IMR-90 (cell line): ENCODE results near the gene GRIK1. TPM values are rescaled to one million over a fixed set of nuclear protein-coding genes. Genes with fewer than 3 reads are reported as not detected.

Source experiments
- ATAC-seq: fragments of 200-7000 bp; cut with Tn5 transposase; 2 replicates; pipeline ENCODE4 v1.9.1; 2020; ENCODE audit warnings: low read depth, mild to moderate bottlenecking, moderate library complexity
- BruUV-seq: library from RNA; stranded (reverse); fragments of 400-500 nt; replicated peaks from 2 replicates; lab custom pipeline; 2021; lab: Mats Ljungman, UMichigan
- CTCF ChIA-PET: fragments of 300-600 bp; formaldehyde crosslinking; extraction: SDS; loops from one replicate; lab custom pipeline; 2021; ENCODE audit warnings: antibody characterized with exemption; lab: Yijun Ruan, JAX
- POLR2A ChIA-PET: fragments of 300-600 bp; sonication (Branson Sonifier 250); formaldehyde crosslinking; loops from one replicate; lab custom pipeline; 2022; ENCODE audit warnings: antibody characterized with exemption; ENCODE audit not compliant: unreplicated experiment; lab: Charles Lee
- DNase-seq: peaks from one replicate; pipeline ENCODE4 v3.0.0; 2013
- H2AFZ ChIP-seq: replicated peaks from 2 replicates; pipeline ENCODE3; 2013; ENCODE audit warnings: low read length, mild to moderate bottlenecking; ENCODE audit not compliant: poor library complexity
- H2AK5ac ChIP-seq: 2 replicates; pipeline ENCODE4 v1.6.1; 2013; ENCODE audit warnings: low read depth, low read length, inconsistent platforms
- H2AK9ac ChIP-seq: replicated peaks from 2 replicates; pipeline ENCODE3; 2013; ENCODE audit warnings: mild to moderate bottlenecking, low read depth, low read length, moderate library complexity; ENCODE audit not compliant: poor library complexity
- H2BK120ac ChIP-seq: 2 replicates; pipeline ENCODE4 v1.6.1; 2013; ENCODE audit warnings: low read depth, low read length, inconsistent platforms
- H2BK15ac ChIP-seq: 3 replicates; pipeline ENCODE4 v1.6.1; 2013; ENCODE audit warnings: low read depth, low read length, inconsistent platforms
- H2BK20ac ChIP-seq: 2 replicates; pipeline ENCODE4 v1.6.1; 2013; ENCODE audit warnings: low read depth, mild to moderate bottlenecking, inconsistent platforms, low read length, moderate library complexity
- H2BK5ac ChIP-seq: 2 replicates; pipeline ENCODE4 v1.6.1; 2013; ENCODE audit warnings: mild to moderate bottlenecking, low read depth, low read length, inconsistent platforms; ENCODE audit not compliant: poor library complexity, severe bottlenecking
- H3K14ac ChIP-seq: replicated peaks from 2 replicates; pipeline ENCODE4 v1.6.1; 2013; ENCODE audit warnings: low read depth, low read length, inconsistent platforms
- H3K18ac ChIP-seq: 2 replicates; pipeline ENCODE4 v1.6.1; 2013; ENCODE audit warnings: low read depth, low read length, control low read depth
- H3K23ac ChIP-seq: 2 replicates; pipeline ENCODE4 v1.6.1; 2013; ENCODE audit warnings: low read depth, low read length, inconsistent platforms
- H3K27ac ChIP-seq: 2 replicates; pipeline ENCODE4 v1.5.1; 2013; ENCODE audit warnings: mild to moderate bottlenecking, control low read depth, low read length; ENCODE audit not compliant: insufficient read depth
- H3K27me3 ChIP-seq: 2 replicates; pipeline ENCODE4 v1.6.1; 2013; ENCODE audit warnings: low read length; ENCODE audit not compliant: control insufficient read depth, insufficient read depth
- H3K36me3 ChIP-seq: 2 replicates; pipeline ENCODE4 v1.6.1; 2013; ENCODE audit warnings: low read length, mixed read lengths; ENCODE audit not compliant: control insufficient read depth, insufficient read depth
- H3K4ac ChIP-seq: 2 replicates; pipeline ENCODE4 v1.6.1; 2013; ENCODE audit warnings: low read depth, low read length, inconsistent platforms
- H3K4me1 ChIP-seq: 2 replicates; pipeline ENCODE4 v1.6.1; 2013; ENCODE audit warnings: low read length, mixed read lengths; ENCODE audit not compliant: control insufficient read depth, insufficient read depth
- H3K4me2 ChIP-seq: 2 replicates; pipeline ENCODE4 v1.6.1; 2013; ENCODE audit warnings: low read depth, mild to moderate bottlenecking, control low read depth, low read length, moderate library complexity
- H3K4me3 ChIP-seq: 2 replicates; pipeline ENCODE4 v1.5.1; 2013; ENCODE audit warnings: low read depth, mild to moderate bottlenecking, control low read depth, low read length, moderate library complexity; ENCODE audit not compliant: insufficient read depth
- H3K56ac ChIP-seq: 2 replicates; pipeline ENCODE4 v1.6.1; 2013; ENCODE audit warnings: low read length, inconsistent platforms; ENCODE audit not compliant: insufficient read depth; ENCODE audit errors: extremely low read depth
- H3K79me1 ChIP-seq, 2 experiments: 2 replicates each; pipeline ENCODE4 v1.6.1; 2013; ENCODE audit warnings: low read length in 2 of 2, inconsistent platforms in 1 of 2, low read depth in 1 of 2
- H3K9ac ChIP-seq: 2 replicates; pipeline ENCODE4 v1.6.1; 2013; ENCODE audit warnings: low read depth, low read length, control low read depth
- H3K9me1 ChIP-seq: 2 replicates; pipeline ENCODE4 v1.6.1; 2013; ENCODE audit warnings: low read length, inconsistent platforms; ENCODE audit not compliant: insufficient read depth
- H3K9me3 ChIP-seq: 2 replicates; pipeline ENCODE4 v1.6.1; 2013; ENCODE audit warnings: low read length; ENCODE audit not compliant: control insufficient read depth, insufficient read depth
- H4K20me1 ChIP-seq: 2 replicates; pipeline ENCODE4 v1.6.1; 2013; ENCODE audit warnings: low read length, inconsistent platforms; ENCODE audit not compliant: insufficient read depth
- H4K5ac ChIP-seq: 2 replicates; pipeline ENCODE4 v1.6.1; 2013; ENCODE audit warnings: mild to moderate bottlenecking, low read depth, low read length, control low read depth
- H4K8ac ChIP-seq, 2 experiments: 2 replicates each; pipeline ENCODE4 v1.6.1; 2013; ENCODE audit warnings: low read depth in 2 of 2, low read length in 2 of 2, control low read depth in 1 of 2, inconsistent platforms in 1 of 2
- H4K91ac ChIP-seq: 2 replicates; pipeline ENCODE4 v1.6.1; 2013; ENCODE audit warnings: low read depth, low read length, inconsistent platforms; ENCODE audit not compliant: insufficient read depth
- CEBPB ChIP-seq: IDR thresholded peaks from 2 replicates; pipeline ENCODE4 v1.6.1; 2012; ENCODE audit warnings: low read depth, low read length, improper control_type of control experiment
- MAFK ChIP-seq: IDR thresholded peaks from 2 replicates; pipeline ENCODE4 v1.6.1; 2012; ENCODE audit warnings: low read depth, low read length, improper control_type of control experiment
- MAZ ChIP-seq: IDR thresholded peaks from 2 replicates; pipeline ENCODE4 v1.6.1; 2012; ENCODE audit warnings: low read depth, mild to moderate bottlenecking, low read length, improper control_type of control experiment, moderate library complexity, borderline replicate concordance
- SMC3 ChIP-seq: fragments of 150-350 bp; IDR thresholded peaks from 2 replicates; pipeline ENCODE4 v1.6.1; 2016; ENCODE audit warnings: low read depth, mild to moderate bottlenecking, antibody characterized with exemption, low read length, moderate library complexity
- WGBS, 2 experiments: methylation state at CpG; one replicate each; pipeline versions ENCODE4 v1.1.5 to v1.1.7; 2013; ENCODE audit warnings: missing lambda C conversion rate in 2 of 2; ENCODE audit not compliant: insufficient read length in 1 of 2; ENCODE audit errors: extremely low coverage in 2 of 2; 5-methylcytosine and 5-hydroxymethylcytosine counted together
- dilution Hi-C: fragments of 300-500 bp; cut with HindIII; formaldehyde crosslinking; loops from one replicate; pipeline ENCODE4 v1.14.3; 2018; ENCODE audit warnings: low sequenced_read_pairs; ENCODE audit not compliant: unreplicated experiment
- in situ Hi-C: fragments of 300-500 bp; cut with MboI; formaldehyde crosslinking; loops from 3 replicates; pipeline ENCODE4 v1.14.3; 2019; ENCODE audit warnings: low sequenced_read_pairs, inconsistent platforms, mixed read lengths
- intact Hi-C: fragments of 100-400 bp; cut with micrococcal nuclease; formaldehyde crosslinking; loops from 2 replicates; pipeline ENCODE4 v1.10.0; 2022
- polyA plus RNA-seq, 3 experiments: library from polyadenylated mRNA; depleted of rRNA; stranded (reverse); fragments of >200 nt; gene quantifications; 2 replicates each; pipeline ENCODE4 v1.2.3, GENCODE V29; 2012; ENCODE audit warnings: low replicate concordance in 1 of 3
- total RNA-seq: library from RNA; depleted of rRNA; stranded (reverse); fragments of >200 nt; gene quantifications from 2 replicates; pipeline ENCODE4 v1.2.3, GENCODE V29; 2012

The GRIK1 gene
- total and polyA plus RNA-seq, 2 of the 4 experiments (the other 2 are of a cell fraction), result not detected

GRCh38 chr21:29701676-29702075 is 238.1 kb downstream of the GRIK1 start:
- Histone ChIP-seq H2AK9ac (no peak overlapping the region), H2BK120ac (no peak overlapping the region), H3K14ac (no peak overlapping the region), H3K4me3 (no peak overlapping the region), H3K4ac (no peak overlapping the region), H4K8ac (no peak overlapping the region), H2AFZ (no peak overlapping the region), H3K4me2 (no peak overlapping the region), H3K36me3 (no peaks in the 10 kb centered on the region), H3K9me1 (no peaks in the 10 kb centered on the region), H3K18ac (no peak overlapping the region), H3K27me3 (no peaks in the 10 kb centered on the region), H2BK5ac (no peak overlapping the region), H3K56ac (no peak overlapping the region), H3K23ac (no peak overlapping the region), H3K27ac (no peak overlapping the region), H2AK5ac (no peak overlapping the region), H3K9ac (no peak overlapping the region), H3K9me3 (peaks cover 3% of the 10 kb centered on the region; the same call in 1 of the 2 replicates), H4K5ac (no peak overlapping the region), H4K20me1 (no peaks in the 10 kb centered on the region), H2BK20ac (no peak overlapping the region), H2BK15ac (no peak overlapping the region), H3K4me1 (no peaks in the 10 kb centered on the region; the same call in 1 of the 2 replicates), H3K79me1 (no peaks in the 10 kb centered on the region), H4K91ac (no peak overlapping the region)
- TF ChIP-seq CEBPB (0 out of 2 replicates have a peak, but pooled peaks have one; percentile 5), SMC3 (no peak), MAZ (no peak), MAFK (peak; percentile 67)
- WGBS, 2 experiments, result 90% methylated on average over 4 of the region's 5 CpGs; no CpG with 5 or more reads in 1 of the 2 experiments
- no peak for DNase-seq
- ChIA-PET CTCF (no interaction called here), POLR2A (no interaction called here)
- in situ Hi-C loops (no loop called here), intact Hi-C loops (no loop called here), dilution Hi-C loops (no loop called here)
- no TSS peak for BruUV-seq
- ATAC-seq, result no peak
